Mesenchymal stem cell (in vitro differentiated cells and primary cell): ENCODE results near the gene ZBTB46.

Experiments
- DNase-seq: peaks from one replicate; pipeline ENCODE4 v3.0.0-alpha.2; 2013
- H2AFZ ChIP-seq: one replicate; pipeline ENCODE4 v1.6.1; 2013; ENCODE audit warnings: low read depth, mild to moderate bottlenecking, control low read depth, inconsistent platforms, low read length, moderate library complexity
- H2AK5ac ChIP-seq: 2 replicates; pipeline ENCODE4 v1.6.1; 2013; ENCODE audit warnings: low read length, moderate library complexity, mild to moderate bottlenecking, inconsistent platforms; ENCODE audit not compliant: severe bottlenecking
- H2BK120ac ChIP-seq: one replicate; pipeline ENCODE4 v1.6.1; 2013; ENCODE audit warnings: low read depth, mild to moderate bottlenecking, inconsistent platforms, low read length, moderate library complexity
- H2BK12ac ChIP-seq, 2 experiments: one replicate each; pipeline ENCODE4 v1.6.1; 2013; ENCODE audit warnings: inconsistent platforms in 2 of 2, low read length in 2 of 2, mild to moderate bottlenecking in 2 of 2, moderate library complexity in 2 of 2, control low read depth in 1 of 2
- H2BK15ac ChIP-seq: one replicate; pipeline ENCODE4 v1.6.1; 2013; ENCODE audit warnings: mild to moderate bottlenecking, low read depth, inconsistent platforms; ENCODE audit not compliant: poor library complexity, severe bottlenecking
- H2BK5ac ChIP-seq: 2 replicates; pipeline ENCODE4 v1.6.1; 2013; ENCODE audit warnings: low read depth, mild to moderate bottlenecking, low read length, control low read depth, inconsistent platforms; ENCODE audit not compliant: poor library complexity, severe bottlenecking
- H3K14ac ChIP-seq, 2 experiments: one replicate each; pipeline ENCODE4 v1.6.1; 2013; ENCODE audit warnings: inconsistent platforms in 2 of 2, low read length in 2 of 2, control low read depth in 1 of 2, mild to moderate bottlenecking in 1 of 2, moderate library complexity in 1 of 2
- H3K18ac ChIP-seq, 2 experiments: one replicate each; pipeline ENCODE4 v1.6.1; 2013; ENCODE audit warnings: inconsistent platforms in 2 of 2, low read length in 2 of 2, control low read depth in 1 of 2, low read depth in 1 of 2, mild to moderate bottlenecking in 1 of 2
- H3K23ac ChIP-seq, 2 experiments: one replicate each; pipeline ENCODE4 v1.6.1; 2013; ENCODE audit warnings: inconsistent platforms in 2 of 2, low read length in 2 of 2, mild to moderate bottlenecking in 2 of 2, moderate library complexity in 2 of 2, control low read depth in 1 of 2
- H3K27ac ChIP-seq: 2 replicates; pipeline ENCODE4 v1.5.1; 2013; ENCODE audit warnings: mild to moderate bottlenecking, moderate library complexity, low read length, control low read depth, inconsistent platforms; ENCODE audit not compliant: poor library complexity, severe bottlenecking
- H3K27me3 ChIP-seq, 2 experiments: 2 replicates each; pipeline versions ENCODE4 v1.6.1 to v1.7.0; 2013; ENCODE audit warnings: low read length in 2 of 2, mild to moderate bottlenecking in 2 of 2, moderate library complexity in 2 of 2, control low read depth in 1 of 2, inconsistent platforms in 1 of 2; ENCODE audit not compliant: control insufficient read depth in 1 of 2, insufficient read depth in 1 of 2
- H3K36me3 ChIP-seq, 2 experiments: 2 replicates each; pipeline versions ENCODE4 v1.6.1 to v1.7.0; 2013; ENCODE audit warnings: low read length in 2 of 2, control low read depth in 1 of 2, inconsistent platforms in 1 of 2, low read depth in 1 of 2, mild to moderate bottlenecking in 1 of 2; ENCODE audit not compliant: insufficient read depth in 2 of 2, control insufficient read depth in 1 of 2
- H3K4ac ChIP-seq, 2 experiments: one replicate each; pipeline ENCODE4 v1.6.1; 2013; ENCODE audit warnings: inconsistent platforms in 2 of 2, low read length in 2 of 2, mild to moderate bottlenecking in 2 of 2, moderate library complexity in 2 of 2, control low read depth in 1 of 2, low read depth in 1 of 2
- H3K4me1 ChIP-seq: 2 replicates; pipeline ENCODE4 v1.6.1; 2013; ENCODE audit warnings: low read depth, low read length, control low read depth; ENCODE audit not compliant: control insufficient read depth, insufficient read depth
- H3K4me2 ChIP-seq: 2 replicates; pipeline ENCODE4 v1.6.1; 2013; ENCODE audit warnings: low read length, mild to moderate bottlenecking, inconsistent platforms; ENCODE audit not compliant: poor library complexity, severe bottlenecking
- H3K4me3 ChIP-seq, 2 experiments: 2 replicates each; pipeline versions ENCODE4 v1.5.1 to v1.7.0; 2013; ENCODE audit warnings: low read length in 2 of 2, mild to moderate bottlenecking in 2 of 2, control low read depth in 1 of 2, low read depth in 1 of 2; ENCODE audit not compliant: insufficient read depth in 1 of 2
- H3K79me1 ChIP-seq: replicated peaks from 2 replicates; pipeline ENCODE4 v1.6.1; 2013; ENCODE audit warnings: mild to moderate bottlenecking, control low read depth, low read length, inconsistent platforms; ENCODE audit not compliant: poor library complexity, severe bottlenecking
- H3K9ac ChIP-seq: 2 replicates; pipeline ENCODE4 v1.7.0; 2013; ENCODE audit warnings: mild to moderate bottlenecking, low read length, moderate library complexity
- H3K9me3 ChIP-seq: 2 replicates; pipeline ENCODE4 v1.7.0; 2013; ENCODE audit warnings: mild to moderate bottlenecking, low read length; ENCODE audit not compliant: control insufficient read depth
- H4K8ac ChIP-seq: one replicate; pipeline ENCODE4 v1.6.1; 2013; ENCODE audit warnings: inconsistent platforms, mild to moderate bottlenecking, low read length, moderate library complexity
- H4K91ac ChIP-seq: one replicate; pipeline ENCODE4 v1.6.1; 2013; ENCODE audit warnings: mild to moderate bottlenecking, low read length, inconsistent platforms
- WGBS: methylation state at CpG from one replicate; pipeline ENCODE4 v1.1.7; 2013; ENCODE audit warnings: mixed read lengths; 5-methylcytosine and 5-hydroxymethylcytosine counted together

ZBTB46 gene

GRCh38 chr20:63734111-63734945, 96.7 kb downstream of the ZBTB46 start:
- Histone ChIP-seq H3K4me2 (no peak overlapping the region), H2BK5ac (no peak overlapping the region), H2BK15ac (no peak overlapping the region), H4K8ac (no peak overlapping the region), H3K27me3 (no peaks in the 10 kb centered on the region), H4K91ac (peak overlapping the region; percentile 4), H3K4me1 (peaks cover 29% of the 10 kb centered on the region), H3K9me3 (no peaks in the 10 kb centered on the region), H3K23ac (no peak overlapping the region), H3K9ac (no peak overlapping the region), H3K36me3 (peaks cover 57 to 80% of the 10 kb centered on the region in 2 experiments), H2AFZ (no peak overlapping the region), H3K14ac (no peak overlapping the region), H2BK120ac (no peak overlapping the region), H3K4me3 (no peak overlapping the region), H3K27ac (no peak overlapping the region), H3K79me1 (peaks cover 24% of the 10 kb centered on the region), H2BK12ac (no peak overlapping the region), H3K18ac (no peak overlapping the region), H2AK5ac (no peak overlapping the region), H3K4ac (no peak overlapping the region)
- WGBS = 96% methylated on average over 25 of the region's 25 CpGs
- DNase-seq = no peak

DNA sequence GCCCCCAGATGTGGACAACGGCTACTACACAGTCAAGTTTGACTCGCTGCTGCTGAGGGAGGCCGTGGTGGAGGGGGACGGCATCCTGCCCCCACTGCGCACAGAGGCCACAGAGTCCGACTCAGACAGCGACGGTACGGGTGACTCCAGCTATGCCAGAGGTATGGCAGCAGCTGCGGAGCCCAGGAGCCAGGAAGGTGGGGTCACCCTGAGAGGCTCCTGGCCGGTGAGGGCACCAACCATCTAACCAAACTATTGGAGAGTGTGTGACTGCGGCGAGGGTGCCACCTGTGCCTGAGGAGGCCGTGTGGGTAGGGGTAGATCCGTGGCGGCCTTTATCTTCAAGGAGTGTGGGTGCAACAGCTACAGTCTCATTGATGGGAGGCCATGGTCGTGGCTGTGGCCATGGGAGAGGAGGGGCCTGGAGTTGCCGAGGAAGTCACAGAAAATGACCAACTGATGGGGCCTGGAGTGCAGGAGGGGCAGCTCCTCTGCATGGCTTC, 97.4 kb downstream of the ZBTB46 start:
- WGBS = 95% methylated on average over 18 of the region's 18 CpGs

DNA sequence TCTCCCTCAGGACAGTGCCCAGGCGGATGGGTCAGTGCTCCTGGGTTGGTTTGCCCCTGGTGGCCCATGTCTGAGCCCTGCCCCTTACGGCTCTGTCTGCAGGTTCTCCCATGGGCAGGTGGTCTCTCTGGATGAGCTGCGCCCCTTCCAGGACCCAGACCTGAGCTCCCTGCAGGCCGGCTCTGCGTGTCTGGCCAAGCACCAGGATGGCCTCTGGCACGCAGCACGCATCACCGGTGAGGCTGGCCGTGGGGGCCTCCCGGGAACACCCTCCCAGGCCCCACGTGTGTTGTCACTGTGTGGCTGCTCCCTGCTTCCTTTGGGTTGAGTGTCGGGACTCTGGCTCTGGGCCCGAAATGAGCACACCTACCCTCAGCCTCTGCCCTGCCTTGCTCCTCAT, 97.9 kb downstream of the ZBTB46 start:
- Histone ChIP-seq H3K27ac (no peak overlapping the region), H2AFZ (no peak overlapping the region), H3K9me3 (no peaks in the 10 kb centered on the region), H2BK120ac (no peak overlapping the region), H3K14ac (no peak overlapping the region), H2BK12ac (no peak overlapping the region), H3K79me1 (peaks cover 22% of the 10 kb centered on the region), H2BK15ac (no peak overlapping the region), H4K8ac (no peak overlapping the region), H4K91ac (no peak overlapping the region), H3K4me2 (no peak overlapping the region), H3K9ac (no peak overlapping the region), H3K4me1 (peaks cover 23% of the 10 kb centered on the region), H2AK5ac (no peak overlapping the region), H3K4me3 (no peak overlapping the region), H3K36me3 (peaks cover 57 to 73% of the 10 kb centered on the region in 2 experiments), H3K23ac (no peak overlapping the region), H2BK5ac (no peak overlapping the region), H3K4ac (no peak overlapping the region), H3K27me3 (no peaks in the 10 kb centered on the region), H3K18ac (no peak overlapping the region)
- 97% methylated on average over 13 of the region's 13 CpGs for WGBS
- no peak for DNase-seq

More for the DNA sequence above, 97.4 kb downstream of the ZBTB46 start:
- no peak overlapping the region for H3K14ac ChIP-seq
- no peak overlapping the region for H3K23ac ChIP-seq
- no peak overlapping the region for H3K27ac ChIP-seq
- H2BK120ac ChIP-seq = no peak overlapping the region
- H3K27me3 ChIP-seq = no peaks in the 10 kb centered on the region
- no peak overlapping the region for H3K9ac ChIP-seq
- no peak overlapping the region for H2AFZ ChIP-seq
- H3K4me3 ChIP-seq = no peak overlapping the region
- H3K79me1 ChIP-seq = peaks cover 24% of the 10 kb centered on the region
- no peak overlapping the region for H2BK5ac ChIP-seq
- no peak overlapping the region for H2AK5ac ChIP-seq
- no peak overlapping the region for H3K18ac ChIP-seq
- no peak overlapping the region for H4K91ac ChIP-seq
- peaks cover 57 to 78% of the 10 kb centered on the region in 2 experiments for H3K36me3 ChIP-seq
- peaks cover 23% of the 10 kb centered on the region for H3K4me1 ChIP-seq
- no peak overlapping the region for H2BK12ac ChIP-seq
- H3K9me3 ChIP-seq = no peaks in the 10 kb centered on the region
- H3K4ac ChIP-seq = no peak overlapping the region
- DNase-seq = no peak
- no peak overlapping the region for H4K8ac ChIP-seq
- no peak overlapping the region for H3K4me2 ChIP-seq
- no peak overlapping the region for H2BK15ac ChIP-seq
